ENCODE data around the gene WFIKKN2. TPM values are rescaled to one million over a fixed set of nuclear protein-coding genes. Genes with fewer than 3 reads are reported as not detected.

WFIKKN2 gene
- total and polyA plus RNA-seq, 2 of the 13 experiments (the other 11 are each of a cell fraction or from before 2014, with no cell fraction given): not detected

GRCh38 chr17:50883850-50884438, 48.6 kb downstream of the WFIKKN2 start (continued):
- TF ChIP-seq YEATS4 (CRISPR knock-in tag; IDR thresholded peaks at IDR 0.05; ENCODE audit: borderline replicate concordance) (0 out of 2 replicates have a peak, but pooled peaks have one; percentile 8), ZNF234 (CRISPR knock-in tag; conservative IDR thresholded peaks at IDR 0.05) (no peak), ZNF333 (CRISPR knock-in tag; IDR thresholded peaks at IDR 0.05; ENCODE audit: borderline replicate concordance) (0 out of 2 replicates have a peak, but pooled peaks have one; percentile 48), GABPB1 (CRISPR knock-in tag; IDR thresholded peaks at IDR 0.05) (no peak), TBX3 (IDR thresholded peaks at IDR 0.05; ENCODE audit: borderline replicate concordance) (no peak), KDM2A (CRISPR knock-in tag; IDR thresholded peaks at IDR 0.05; ENCODE audit: borderline replicate concordance, low read depth) (peak; percentile 12; the same call in 1 of the 2 replicates), RFX5 (IDR thresholded peaks at IDR 0.05; ENCODE audit: low read depth, low read length) (no peak), MAZ (IDR thresholded peaks at IDR 0.05; ENCODE audit: borderline replicate concordance, low read depth, low read length) (no peak), MAZ (CRISPR knock-in tag; IDR thresholded peaks at IDR 0.05; ENCODE audit: low read depth) (peak; percentile 12; the same call in 1 of the 2 replicates), THAP11 (CRISPR knock-in tag; IDR thresholded peaks at IDR 0.05) (no peak), ZNF629 (CRISPR knock-in tag; conservative IDR thresholded peaks at IDR 0.05) (no peak), STAG1 (CRISPR knock-in tag; IDR thresholded peaks at IDR 0.05) (no peak), ZNF432 (CRISPR knock-in tag; IDR thresholded peaks at IDR 0.05; ENCODE audit: borderline replicate concordance) (no peak), ZNF552 (CRISPR knock-in tag; IDR thresholded peaks at IDR 0.05; ENCODE audit: borderline replicate concordance) (no peak), HOMEZ (CRISPR knock-in tag; IDR thresholded peaks at IDR 0.05; ENCODE audit: low read depth) (no peak), E2F2 (CRISPR knock-in tag; IDR thresholded peaks at IDR 0.05; ENCODE audit: borderline replicate concordance) (no peak), RAD21 (CRISPR knock-in tag; IDR thresholded peaks at IDR 0.05) (no peak), ZNF20 (CRISPR knock-in tag; IDR thresholded peaks at IDR 0.05) (no peak), TOE1 (CRISPR knock-in tag; IDR thresholded peaks at IDR 0.05) (no peak), ZNF292 (CRISPR knock-in tag; IDR thresholded peaks at IDR 0.05; ENCODE audit: borderline replicate concordance, low read depth) (no peak), ZNF251 (CRISPR knock-in tag; IDR thresholded peaks at IDR 0.05) (no peak), RORA (CRISPR knock-in tag; IDR thresholded peaks at IDR 0.05) (no peak), ZNF550 (CRISPR knock-in tag; IDR thresholded peaks at IDR 0.05; ENCODE audit: borderline replicate concordance) (no peak), ZFX (CRISPR knock-in tag; IDR thresholded peaks at IDR 0.05; ENCODE audit: low read depth) (0 out of 2 replicates have a peak, but pooled peaks have one; percentile 1), ZSCAN25 (CRISPR knock-in tag; IDR thresholded peaks at IDR 0.05) (no peak), ZFYVE20 (CRISPR knock-in tag; IDR thresholded peaks at IDR 0.05; ENCODE audit: borderline replicate concordance, low read depth) (no peak)
- TF ChIP-seq, protein P1, sequence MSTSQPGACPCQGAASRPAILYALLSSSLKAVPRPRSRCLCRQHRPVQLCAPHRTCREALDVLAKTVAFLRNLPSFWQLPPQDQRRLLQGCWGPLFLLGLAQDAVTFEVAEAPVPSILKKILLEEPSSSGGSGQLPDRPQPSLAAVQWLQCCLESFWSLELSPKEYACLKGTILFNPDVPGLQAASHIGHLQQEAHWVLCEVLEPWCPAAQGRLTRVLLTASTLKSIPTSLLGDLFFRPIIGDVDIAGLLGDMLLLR (CRISPR knock-in tag; IDR thresholded peaks at IDR 0.05): peak; percentile 52; the same call in 1 of the 2 replicates
- TF ChIP-seq, protein P2, sequence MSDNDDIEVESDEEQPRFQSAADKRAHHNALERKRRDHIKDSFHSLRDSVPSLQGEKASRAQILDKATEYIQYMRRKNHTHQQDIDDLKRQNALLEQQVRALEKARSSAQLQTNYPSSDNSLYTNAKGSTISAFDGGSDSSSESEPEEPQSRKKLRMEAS (IDR thresholded peaks at IDR 0.05): no peak
